HG03159 (cell line): ENCODE measurements around the gene ABCC12.
"Not testable (repeated sequence)": the region's sequence is repeated elsewhere in the genome, so short reads cannot be mapped to it uniquely, and the experiment has no call there.

Source experiments
- ATAC-seq: cut with Tn5 transposase; IDR thresholded peaks from one replicate; pipeline ENCODE4 v1.9.1; 2021; ENCODE audit warnings: mild to moderate bottlenecking, moderate library complexity; ENCODE audit not compliant: unreplicated experiment

Gene ABCC12

DNA sequence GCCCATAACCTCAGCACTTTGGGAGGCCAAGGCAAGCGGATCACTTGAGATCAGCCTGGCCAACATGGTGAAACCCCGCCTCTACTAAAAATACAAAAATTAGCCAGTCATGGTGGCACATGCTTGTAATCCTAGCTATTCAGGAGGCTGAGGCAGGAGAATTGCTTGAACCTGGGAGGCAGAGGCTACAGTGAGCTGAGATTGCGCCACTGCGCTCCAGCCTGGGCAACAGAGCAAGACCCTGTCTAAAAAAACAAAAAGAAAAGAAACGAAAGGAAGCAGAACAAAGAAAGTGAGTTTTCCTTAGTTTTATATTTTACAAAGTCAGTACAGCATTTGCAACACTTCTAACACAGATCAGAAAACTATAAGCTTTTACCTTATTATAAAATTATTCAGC, 10.8 kb upstream of the ABCC12 start:
- not testable (repeated sequence) for ATAC-seq

DNA sequence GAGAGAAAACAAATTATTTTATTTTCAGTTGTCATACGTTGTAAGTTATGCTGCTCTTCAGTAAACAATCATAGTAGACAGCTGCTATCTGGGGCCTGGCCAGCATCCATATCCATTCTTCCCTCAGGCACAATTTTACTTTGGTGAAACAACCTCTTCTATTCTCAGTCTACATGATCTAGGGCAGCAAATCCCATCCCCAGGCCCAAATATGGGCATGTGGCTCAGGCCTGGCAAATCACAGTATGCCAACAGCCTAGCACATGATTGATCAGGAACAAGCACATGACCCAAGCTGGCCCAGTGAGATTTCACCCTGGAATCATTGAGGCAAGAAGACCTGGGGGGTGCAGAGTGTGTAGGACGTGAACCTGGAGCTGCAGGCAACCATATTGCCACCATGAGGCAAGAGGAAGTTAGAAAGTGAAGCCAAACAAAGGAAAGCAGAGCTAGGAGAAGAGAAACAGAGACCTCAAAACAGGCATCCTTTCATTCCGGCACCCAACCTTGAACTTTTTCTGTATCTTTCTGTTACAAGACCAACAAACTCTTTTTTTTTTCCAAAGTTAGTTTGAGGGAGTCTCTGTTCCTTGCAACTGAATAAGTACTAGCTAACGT, 10.3 kb upstream of the ABCC12 start:
- ATAC-seq = no peak

DNA sequence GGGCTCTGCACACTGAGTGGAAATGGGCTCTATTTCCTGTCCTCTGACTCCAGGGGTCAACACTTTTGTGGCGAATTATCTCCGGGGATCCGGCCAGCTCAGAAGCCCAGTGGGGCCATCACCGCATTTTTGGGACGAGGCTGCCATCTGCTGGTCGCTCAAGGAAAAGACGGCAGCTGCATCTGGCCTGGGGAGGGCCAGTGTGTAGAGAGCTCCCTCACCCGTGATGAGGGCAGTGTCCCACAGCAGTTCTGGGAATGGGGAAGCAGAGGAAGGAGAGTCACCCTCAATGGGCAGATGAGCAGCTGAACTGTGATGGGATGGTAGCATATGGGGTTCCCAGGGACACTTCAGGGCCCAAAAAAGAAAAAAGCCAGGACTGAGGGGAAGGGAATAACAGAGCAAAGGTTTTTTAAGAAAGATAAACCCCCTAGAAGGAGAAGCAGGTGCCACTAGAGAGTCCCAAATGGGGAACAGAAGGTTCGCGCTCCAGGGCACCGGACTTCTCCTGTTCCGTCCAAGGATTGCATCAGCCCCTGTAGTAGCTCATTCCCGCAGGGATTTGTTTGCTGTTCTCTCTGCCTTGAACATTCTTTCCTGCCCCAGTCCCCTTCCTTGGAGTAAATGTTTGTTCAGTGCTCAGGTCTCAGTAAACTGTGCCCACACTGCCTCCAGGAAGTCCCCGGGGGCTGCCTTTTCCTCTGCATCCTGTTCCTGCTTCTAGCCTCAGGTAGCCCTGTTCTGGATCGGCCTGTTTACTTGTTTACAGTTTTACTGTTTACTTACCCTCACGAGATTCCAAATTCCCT, 9.3 kb upstream of the ABCC12 start:
- peak; percentile 86 for ATAC-seq

DNA sequence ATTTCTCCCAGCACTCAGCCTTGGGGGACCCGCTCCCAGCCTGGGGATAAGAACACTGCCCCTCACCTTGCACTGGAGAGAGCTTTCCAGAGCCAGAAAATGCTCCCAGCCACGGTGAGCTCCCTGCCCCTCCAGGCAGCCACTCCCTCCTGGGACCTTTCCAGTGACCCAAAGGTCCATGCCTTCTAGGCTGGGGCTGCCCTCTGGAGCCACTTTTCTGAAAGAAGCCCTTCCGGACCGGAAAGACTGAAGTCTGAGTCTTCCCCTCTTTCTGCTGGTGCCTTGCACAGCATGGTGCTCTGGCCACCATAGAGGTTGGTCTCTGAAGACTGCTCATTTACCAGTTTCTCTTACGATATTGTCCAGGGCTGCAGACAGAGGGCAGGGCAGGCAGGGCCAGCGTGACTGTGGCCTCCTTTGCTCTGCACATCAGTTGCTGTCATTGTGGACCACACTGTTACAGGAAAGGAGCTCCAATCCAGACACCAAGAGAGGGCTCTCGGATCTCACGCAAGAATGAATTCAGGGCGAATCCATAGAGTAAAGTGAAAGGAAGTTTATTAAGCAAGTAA, 7.1 kb upstream of the ABCC12 start:
- no peak for ATAC-seq

DNA sequence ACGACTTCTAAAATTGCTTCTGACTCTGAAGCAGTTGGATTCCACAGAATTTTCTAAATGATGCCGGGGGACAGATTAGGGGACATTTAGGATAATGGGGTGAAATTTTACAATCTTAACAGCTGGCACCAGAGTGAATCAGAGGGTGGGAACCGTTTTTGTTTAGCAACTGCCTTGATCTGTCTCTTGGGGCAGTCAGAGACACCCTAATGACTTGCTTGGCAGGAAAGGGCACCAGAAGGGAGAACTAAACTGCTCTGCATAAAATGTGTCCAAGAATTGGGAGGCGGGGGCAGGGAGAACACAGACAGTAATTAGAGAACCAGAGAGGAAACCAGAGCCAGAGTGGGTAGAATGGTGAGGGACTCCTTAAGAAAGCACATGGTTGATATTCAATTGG, 6.1 kb upstream of the ABCC12 start:
- ATAC-seq = no peak

DNA sequence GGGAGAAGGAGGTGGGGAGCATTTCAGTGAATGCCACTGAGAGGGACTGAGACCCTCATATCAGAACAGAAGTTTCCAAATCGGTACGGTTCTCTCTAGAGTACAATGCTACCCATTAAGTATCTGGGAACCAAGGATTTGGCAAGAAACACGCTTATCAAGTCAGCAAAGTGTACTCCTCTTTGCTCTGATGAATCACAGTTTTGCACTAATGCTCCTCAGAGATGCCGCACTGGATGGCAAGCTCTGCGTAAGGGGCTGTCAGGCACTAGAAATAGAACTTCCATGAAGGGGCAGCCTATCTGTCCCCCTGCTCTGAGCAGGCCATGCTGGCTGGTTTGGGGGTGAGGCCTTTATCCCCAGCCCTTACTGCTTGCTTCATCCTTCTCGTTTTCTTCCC, 4.8 kb upstream of the ABCC12 start:
- no peak for ATAC-seq

DNA sequence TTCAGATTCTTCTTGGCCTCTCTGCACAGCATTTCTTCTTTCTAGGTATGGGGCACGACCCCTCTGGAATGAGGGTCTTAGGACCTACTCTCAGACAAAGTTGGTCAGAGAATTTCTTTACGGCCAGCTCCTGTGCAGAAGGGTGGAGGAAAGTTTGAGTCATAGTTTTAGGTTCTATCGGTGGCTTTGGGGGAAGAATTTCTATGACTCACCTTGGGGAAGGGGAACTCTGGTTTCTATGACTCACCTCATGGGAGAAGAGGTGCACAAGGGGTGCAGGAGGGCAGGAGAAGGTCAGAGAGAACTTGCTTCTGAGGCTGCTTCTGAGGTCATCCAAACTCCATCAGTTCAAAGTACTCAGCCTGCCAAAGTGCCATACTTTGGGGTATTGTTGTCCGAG, 2.5 kb upstream of the ABCC12 start:
- ATAC-seq = peak; percentile 86

DNA sequence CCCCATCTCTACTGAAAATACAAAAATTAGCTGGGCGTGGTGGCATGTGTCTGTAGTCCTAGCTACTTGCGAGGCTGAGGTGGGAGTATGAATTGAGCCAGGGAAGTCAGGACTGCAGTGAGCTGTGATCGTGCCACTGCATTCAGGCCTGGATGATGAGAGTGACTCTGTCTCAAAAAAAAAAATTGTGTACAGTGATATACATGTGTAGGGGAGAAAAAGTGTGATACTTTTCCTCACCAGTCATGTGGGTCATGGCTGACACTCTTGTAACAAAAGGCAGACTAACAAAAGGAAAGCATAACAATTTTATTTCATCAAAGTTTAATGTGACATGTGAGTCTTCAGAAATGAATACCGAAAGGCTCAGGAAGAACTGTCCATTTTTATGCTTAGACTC, 2.0 kb upstream of the ABCC12 start:
- peak; percentile 14 for ATAC-seq

DNA sequence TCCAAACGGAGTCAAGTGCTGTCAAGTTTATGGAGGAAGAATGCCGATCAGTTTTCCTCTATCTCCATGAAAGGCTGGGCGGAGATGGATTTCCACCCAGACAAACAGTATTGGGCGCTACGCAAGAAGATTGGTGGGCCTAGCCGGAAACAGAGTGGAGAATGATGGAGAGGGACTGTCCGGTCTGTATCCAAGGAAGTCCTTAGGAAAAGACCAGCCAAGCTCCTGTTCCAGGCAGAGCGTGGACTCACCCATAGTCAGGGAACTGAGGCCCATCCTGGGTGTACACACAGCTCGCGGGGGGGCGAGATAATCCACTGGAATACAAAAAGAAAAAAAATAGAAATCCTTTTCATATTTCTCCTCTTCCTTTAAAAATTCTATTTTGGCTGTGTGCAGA, 1.5 kb upstream of the ABCC12 start:
- ATAC-seq = no peak

DNA sequence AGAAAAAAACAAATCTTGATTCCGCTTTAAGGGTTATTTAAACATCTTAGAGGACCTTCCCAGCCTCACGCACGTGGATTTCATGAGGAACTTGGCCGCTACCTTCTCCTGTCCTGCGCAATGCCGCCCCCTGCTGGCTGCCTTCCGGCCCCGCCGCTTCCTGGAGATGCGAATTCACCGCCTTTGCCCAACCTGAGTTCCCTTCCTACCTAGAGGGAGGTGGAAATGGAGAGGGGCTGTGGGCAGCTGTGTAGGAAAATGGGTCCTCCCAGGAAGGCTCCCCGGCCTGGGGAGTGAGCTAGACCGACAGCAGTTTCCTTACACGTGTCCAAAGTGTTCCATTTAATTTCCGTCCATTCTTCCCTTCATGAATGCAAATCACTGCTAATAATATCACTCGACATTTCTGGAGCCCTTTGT, 1.0 kb upstream of the ABCC12 start:
- ATAC-seq = no peak

DNA sequence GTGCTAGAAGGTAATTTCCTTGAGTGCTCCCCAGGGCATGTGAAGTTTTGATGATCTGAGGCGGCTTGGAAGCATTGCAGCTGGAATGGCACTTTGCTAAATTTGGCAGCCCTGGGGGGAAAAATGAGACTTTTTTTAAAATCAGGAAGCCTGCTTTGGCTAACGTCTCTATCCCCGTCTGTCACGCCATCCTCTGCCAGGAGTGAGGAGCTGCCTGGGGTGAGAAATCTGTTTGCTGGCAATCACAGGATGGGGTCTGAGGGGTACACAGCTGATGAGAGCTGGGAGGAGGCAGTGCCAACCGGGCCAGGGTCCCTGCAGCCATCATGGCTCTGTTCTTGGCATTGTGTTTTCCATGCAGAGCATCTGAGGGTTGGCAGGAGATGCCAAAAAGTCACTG, 2.0 kb downstream of the ABCC12 start:
- no peak for ATAC-seq

DNA sequence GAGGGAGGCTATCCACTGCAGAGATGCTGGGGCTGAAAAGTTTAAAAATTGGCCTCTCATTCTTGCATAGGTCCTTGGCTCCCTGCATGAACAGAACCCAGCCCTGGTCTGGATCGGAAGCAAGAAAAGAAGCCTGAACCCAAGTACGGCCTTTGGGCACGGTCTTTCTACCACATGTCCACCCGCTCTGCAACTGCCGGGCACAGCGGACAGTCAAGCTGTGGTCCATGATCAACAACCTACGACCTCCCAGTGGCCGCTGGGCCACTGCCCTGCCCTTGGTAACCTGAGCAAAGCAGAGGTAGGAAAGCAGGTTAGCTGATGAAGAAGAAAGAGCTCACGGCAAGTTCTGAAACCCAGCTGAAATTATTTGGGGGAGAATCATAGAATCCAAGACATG, 3.6 kb downstream of the ABCC12 start:
- ATAC-seq = no peak

DNA sequence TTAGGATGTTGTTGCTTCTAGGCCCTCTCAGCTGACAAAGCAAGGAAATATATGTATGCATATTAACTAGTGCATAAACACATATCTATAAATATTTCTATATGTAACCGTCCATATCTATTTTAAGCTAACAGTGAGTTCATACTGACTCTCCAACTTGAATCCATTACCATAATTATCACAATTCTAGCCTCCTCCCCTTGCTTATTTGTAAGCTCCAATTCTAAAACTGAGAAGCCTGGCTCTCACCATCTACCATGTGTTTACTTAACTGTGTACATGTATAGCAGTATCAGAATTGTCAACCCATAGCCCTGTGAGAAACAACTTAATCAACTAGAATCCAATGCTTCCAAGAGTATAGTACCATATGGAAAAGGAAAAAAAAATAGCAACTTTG, 5.1 kb downstream of the ABCC12 start:
- ATAC-seq = no peak

DNA sequence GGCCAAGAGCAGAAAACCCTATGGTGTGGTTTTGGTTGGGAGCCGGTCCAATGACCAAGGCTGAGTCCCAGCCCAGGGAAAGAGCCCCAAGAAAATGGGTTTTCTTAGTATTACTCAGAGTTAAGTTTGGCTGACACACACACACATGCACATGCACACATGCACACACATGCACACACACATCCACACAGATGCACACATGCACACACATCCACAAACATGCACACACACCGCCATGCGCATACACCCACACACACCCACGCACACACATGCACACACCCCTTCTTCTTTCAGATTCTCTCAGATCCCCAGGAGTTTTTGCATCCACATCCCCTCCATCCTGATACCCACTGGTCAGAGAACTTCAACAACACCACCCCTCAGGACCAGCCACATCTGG, 9.1 kb downstream of the ABCC12 start:
- no peak for ATAC-seq

DNA sequence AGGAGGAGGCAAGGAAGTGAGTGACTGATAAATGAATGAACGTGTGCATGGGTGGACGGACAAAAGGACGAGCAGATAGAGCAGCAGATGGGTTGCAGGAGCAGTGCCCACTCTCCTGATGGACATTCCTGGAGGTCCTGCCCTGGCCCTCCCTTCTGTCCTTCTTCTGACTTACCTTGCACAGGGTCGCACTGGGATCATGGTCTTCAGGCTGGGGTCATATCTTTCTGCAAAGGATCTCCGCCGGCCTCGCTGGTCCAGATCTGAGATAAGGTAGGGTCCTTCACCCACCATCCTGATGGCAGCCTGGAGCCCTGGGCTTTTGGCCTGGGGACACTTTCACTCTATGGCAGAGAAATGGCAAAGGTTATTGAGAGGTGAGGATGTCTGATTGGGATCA, 9.7 kb downstream of the ABCC12 start:
- ATAC-seq = no peak

DNA sequence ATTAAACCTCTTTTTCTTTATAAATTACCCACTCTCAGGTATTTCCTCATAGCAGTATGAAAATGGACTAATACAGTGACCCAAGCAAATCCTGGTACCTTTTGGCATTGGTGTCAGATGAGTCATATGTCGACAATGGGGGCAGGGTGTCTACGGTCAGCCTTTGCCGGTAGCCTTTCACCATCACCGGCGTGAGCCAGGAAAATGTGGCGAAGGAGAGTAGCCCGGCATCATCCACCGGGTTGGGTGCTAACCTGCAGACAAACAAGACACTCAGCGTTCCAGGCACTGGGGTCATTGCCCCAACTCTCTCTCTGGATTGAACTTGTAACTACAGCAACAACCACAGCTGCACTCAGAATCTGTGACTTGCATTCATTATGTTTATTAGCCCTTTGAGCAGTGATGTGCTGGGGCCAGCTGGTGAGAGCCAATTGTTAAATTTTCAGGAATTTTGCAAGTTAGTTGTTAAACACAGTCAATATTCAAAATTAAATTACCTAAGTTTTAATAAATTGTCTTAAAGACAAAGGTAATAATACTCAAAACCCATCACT, 11.9 kb downstream of the ABCC12 start:
- ATAC-seq = no peak

DNA sequence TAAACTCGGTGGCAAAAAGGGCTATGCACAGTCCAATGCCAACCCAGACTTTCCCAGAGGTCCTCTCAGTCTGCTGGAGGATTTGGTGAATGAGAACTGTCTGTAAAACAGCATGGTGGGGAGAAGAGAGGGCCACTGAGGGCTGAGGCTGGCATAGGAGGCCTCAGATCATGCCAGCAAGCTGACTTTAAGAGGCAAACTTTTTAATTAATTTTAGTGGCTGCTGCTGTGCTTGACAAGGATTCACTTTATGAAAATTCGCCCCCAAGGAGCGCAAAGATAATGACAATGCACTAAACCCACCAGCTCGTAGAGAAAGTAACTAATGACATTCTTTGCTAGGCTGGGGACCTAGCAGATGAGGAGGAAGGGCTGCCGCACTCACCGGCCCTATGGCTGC, 15.0 kb downstream of the ABCC12 start:
- ATAC-seq = no peak

DNA sequence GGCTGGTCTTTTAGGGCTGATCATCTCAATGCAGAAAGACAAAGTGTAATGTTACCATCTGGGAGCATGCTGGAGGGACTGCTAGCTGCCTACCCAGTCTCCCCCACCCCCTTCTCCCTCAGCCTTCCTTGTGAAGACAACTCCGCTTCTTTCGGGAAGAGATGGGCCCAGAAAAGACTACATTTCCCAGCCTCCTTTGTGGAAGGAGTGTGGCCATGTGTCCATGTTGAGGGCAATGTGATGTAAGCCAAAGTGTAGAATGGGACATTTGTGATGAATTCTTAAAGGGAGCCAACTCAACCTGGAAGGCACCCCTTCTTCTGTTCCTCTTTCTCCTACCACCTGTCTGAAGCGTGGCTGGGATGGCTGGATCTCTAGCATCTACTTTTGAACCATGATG, 16.3 kb downstream of the ABCC12 start:
- no peak for ATAC-seq

DNA sequence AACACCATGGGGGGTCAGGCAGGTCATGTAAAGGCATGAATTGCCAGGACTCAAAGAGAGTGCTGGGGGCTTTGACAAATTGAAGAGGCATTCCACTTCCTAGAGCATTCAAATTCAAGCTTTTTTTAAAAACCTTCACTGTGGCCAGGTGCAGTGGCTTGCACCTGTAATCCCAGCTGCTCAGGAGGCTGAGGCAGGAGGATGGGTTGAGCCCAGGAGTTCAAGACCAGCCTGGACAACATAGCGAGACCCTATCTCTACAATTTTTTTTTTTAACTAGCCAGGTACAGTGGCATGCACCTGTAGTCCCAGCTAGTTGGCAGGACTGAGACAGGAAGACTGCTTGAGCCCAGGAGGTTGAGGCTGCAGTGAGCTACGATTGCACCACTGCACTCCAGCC, 17.2 kb downstream of the ABCC12 start:
- ATAC-seq = no peak

DNA sequence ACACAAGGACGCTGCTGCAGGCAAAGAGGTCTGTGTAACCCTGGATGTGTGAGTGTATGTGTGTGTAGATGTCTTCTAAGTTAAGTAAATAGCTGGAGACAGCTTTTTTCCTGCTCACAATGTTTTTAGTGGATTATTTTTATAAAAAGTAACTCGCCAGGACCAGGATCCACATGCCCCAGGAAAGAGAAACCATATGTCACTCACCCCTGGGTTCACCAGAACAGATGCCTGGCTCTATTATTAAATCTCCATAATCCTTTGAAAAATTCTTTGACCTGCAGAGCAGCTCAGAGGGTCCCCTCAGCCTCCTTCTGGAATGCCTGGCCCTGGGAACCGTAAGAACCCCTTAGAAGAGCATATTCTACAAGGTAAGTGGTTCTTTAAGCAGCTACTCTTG, 18.0 kb downstream of the ABCC12 start:
- ATAC-seq = no peak

DNA sequence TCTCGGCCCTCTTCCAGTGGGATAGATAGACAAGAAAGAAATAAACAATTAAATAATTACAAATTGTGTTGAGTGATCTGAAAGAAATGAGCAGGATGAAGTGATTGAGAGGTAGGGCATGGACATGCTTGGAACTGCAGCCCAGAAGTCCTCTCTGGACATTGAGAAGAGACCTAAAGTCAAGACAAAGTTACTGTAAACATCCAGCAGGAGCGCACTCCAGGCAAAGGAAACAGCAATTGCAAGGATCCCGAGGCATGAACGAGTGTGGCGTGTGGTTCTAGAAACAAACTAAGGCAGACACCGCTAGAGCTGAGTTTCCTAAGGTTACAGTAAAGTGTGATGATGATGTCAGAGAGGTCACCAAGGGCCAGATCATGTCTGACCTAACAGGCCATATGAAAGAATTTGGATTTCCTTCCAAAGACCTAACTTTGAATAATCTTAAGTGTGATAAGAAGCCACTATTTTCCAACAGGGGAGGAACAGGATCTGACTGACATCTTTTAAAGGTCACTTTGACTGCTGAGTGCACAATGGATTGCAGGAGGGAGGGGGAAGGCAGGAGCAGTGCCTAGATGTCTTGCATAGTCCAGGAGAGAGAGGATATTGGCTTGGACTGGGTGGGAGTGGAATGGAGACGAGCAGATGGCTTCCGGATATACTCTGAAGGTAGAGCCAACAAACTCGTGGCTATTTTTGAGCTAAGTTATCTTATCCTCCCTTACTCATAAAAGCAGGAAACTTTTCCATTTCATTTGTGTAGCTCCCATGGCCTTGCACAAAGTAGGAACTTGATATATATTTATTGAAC, 19.0 kb downstream of the ABCC12 start:
- ATAC-seq = no peak
